ENCODE measurements around the gene GPR34.

The GPR34 gene

GRCh38 chrX:41708486-41708885 is 19.7 kb downstream of the GPR34 start:
- Histone ChIP-seq H3K4me3 (ENCODE audit: low read length, poor library complexity, severe bottlenecking) (no peak overlapping the region), H3K4me1 (ENCODE audit: insufficient read depth, low read length, poor library complexity, severe bottlenecking) (peaks cover 5% of the 10 kb centered on the region), H3K36me3 (ENCODE audit: insufficient read depth, low read length) (no peaks in the 10 kb centered on the region), H3K9ac (ENCODE audit: low read depth, low read length, poor library complexity, severe bottlenecking) (no peak overlapping the region), H3K4me2 (ENCODE audit: low read depth, low read length, poor library complexity, severe bottlenecking) (no peak overlapping the region), H3K27me3 (ENCODE audit: insufficient read depth, low read length, poor library complexity, severe bottlenecking) (no peaks in the 10 kb centered on the region), H3K9me2 (replicated peaks; ENCODE audit: low read depth, low read length) (no peaks in the 10 kb centered on the region), H2AFZ (ENCODE audit: low read length) (no peak overlapping the region), H4K20me1 (ENCODE audit: insufficient read depth, low read length, poor library complexity, severe bottlenecking) (no peaks in the 10 kb centered on the region), H3F3A (ENCODE audit: low read depth) (no peaks in the 10 kb centered on the region; the same call in 1 of the 2 replicates), H3K9me3 (ENCODE audit: insufficient read depth, low read depth, low read length) (no peaks in the 10 kb centered on the region), H3K79me2 (ENCODE audit: insufficient read depth, low read length) (no peaks in the 10 kb centered on the region)
- TF ChIP-seq CTCF (conservative IDR thresholded peaks at IDR 0.05; ENCODE audit: low read length) (no peak), EZH2phosphoT487 (IDR thresholded peaks at IDR 0.05; ENCODE audit: borderline replicate concordance) (no peak)

GRCh38 chrX:41711021-41711667 is 22.4 kb downstream of the GPR34 start:
- H3K9me2 ChIP-seq (replicated peaks; ENCODE audit: low read depth, low read length) = no peaks in the 10 kb centered on the region
- H3K27me3 ChIP-seq (ENCODE audit: insufficient read depth, low read length, poor library complexity, severe bottlenecking) = no peaks in the 10 kb centered on the region
- no peak overlapping the region for H3K9ac ChIP-seq (ENCODE audit: low read depth, low read length, poor library complexity, severe bottlenecking)
- H3K4me2 ChIP-seq (ENCODE audit: low read depth, low read length, poor library complexity, severe bottlenecking) = no peak overlapping the region
- no peaks in the 10 kb centered on the region for H3K79me2 ChIP-seq (ENCODE audit: insufficient read depth, low read length)
- H3K36me3 ChIP-seq (ENCODE audit: insufficient read depth, low read length) = no peaks in the 10 kb centered on the region
- no peak overlapping the region for H2AFZ ChIP-seq (ENCODE audit: low read length)
- no peaks in the 10 kb centered on the region for H3K9me3 ChIP-seq (ENCODE audit: insufficient read depth, low read depth, low read length)
- TF ChIP-seq CTCF (conservative IDR thresholded peaks at IDR 0.05; ENCODE audit: low read length) = no peak
- no peak for TF ChIP-seq EZH2phosphoT487 (IDR thresholded peaks at IDR 0.05; ENCODE audit: borderline replicate concordance)
- H3F3A ChIP-seq (ENCODE audit: low read depth) = no peaks in the 10 kb centered on the region
- H3K4me3 ChIP-seq (ENCODE audit: low read length, poor library complexity, severe bottlenecking) = no peak overlapping the region
- no peaks in the 10 kb centered on the region for H4K20me1 ChIP-seq (ENCODE audit: insufficient read depth, low read length, poor library complexity, severe bottlenecking)
- peaks cover under 1% of the 10 kb centered on the region for H3K4me1 ChIP-seq (ENCODE audit: insufficient read depth, low read length, poor library complexity, severe bottlenecking)

- H2AFZ ChIP-seq (ENCODE audit: low read length) = no peak overlapping the region
- H3K9ac ChIP-seq (ENCODE audit: low read depth, low read length, poor library complexity, severe bottlenecking) = no peak overlapping the region
- H3K4me1 ChIP-seq (ENCODE audit: insufficient read depth, low read length, poor library complexity, severe bottlenecking) = peaks cover 12% of the 10 kb centered on the region
- H3K36me3 ChIP-seq (ENCODE audit: insufficient read depth, low read length) = no peaks in the 10 kb centered on the region
- no peak for TF ChIP-seq EZH2phosphoT487 (IDR thresholded peaks at IDR 0.05; ENCODE audit: borderline replicate concordance)
- H4K20me1 ChIP-seq (ENCODE audit: insufficient read depth, low read length, poor library complexity, severe bottlenecking) = no peaks in the 10 kb centered on the region
- peaks cover 3% of the 10 kb centered on the region; the same call in 1 of the 2 replicates for H3F3A ChIP-seq (ENCODE audit: low read depth)
- H3K79me2 ChIP-seq (ENCODE audit: insufficient read depth, low read length) = no peaks in the 10 kb centered on the region
- H3K27me3 ChIP-seq (ENCODE audit: insufficient read depth, low read length, poor library complexity, severe bottlenecking) = no peaks in the 10 kb centered on the region
- no peak overlapping the region for H3K4me3 ChIP-seq (ENCODE audit: low read length, poor library complexity, severe bottlenecking)
- H3K9me2 ChIP-seq (replicated peaks; ENCODE audit: low read depth, low read length) = no peaks in the 10 kb centered on the region
- no peaks in the 10 kb centered on the region for H3K9me3 ChIP-seq (ENCODE audit: insufficient read depth, low read depth, low read length)
- H3K4me2 ChIP-seq (ENCODE audit: low read depth, low read length, poor library complexity, severe bottlenecking) = no peak overlapping the region
Measured at GRCh38 chrX:41716222-41716621, 27.4 kb downstream of the GPR34 start.

All from Loucy (cell line).